NCI-H2107 treated with DMSO at 0.1 percent for 48 hours (cell line): ENCODE measurements around the gene PIP5K1C.
"Not testable (repeated sequence)": the region's sequence is repeated elsewhere in the genome, so short reads cannot be mapped to it uniquely, and the experiment has no call there.

Source experiments
- DNase-seq: peaks from one replicate; lab custom pipeline; 2025; ENCODE audit not compliant: unreplicated experiment; lab: John Stamatoyannopoulos, UW

Gene PIP5K1C

GRCh38 chr19:3601021-3601420 lies 99.2 kb downstream of the PIP5K1C start:
- no peak for DNase-seq

- DNase-seq = no peak
These were observed 100.5 kb downstream of the PIP5K1C start for GRCh38 chr19:3599776-3600187.

GRCh38 chr19:3595521-3596061 lies 104.7 kb downstream of the PIP5K1C start:
- no peak for DNase-seq

- no peak for DNase-seq
These were observed 107.1 kb downstream of the PIP5K1C start for GRCh38 chr19:3593156-3593555.

GRCh38 chr19:3591876-3592613 lies 108.2 kb downstream of the PIP5K1C start:
- no peak for DNase-seq

- DNase-seq = no peak
These were observed 109.1 kb downstream of the PIP5K1C start for GRCh38 chr19:3590991-3591659.

- DNase-seq = no peak
These were observed 110.3 kb downstream of the PIP5K1C start for GRCh38 chr19:3589949-3590348.

- DNase-seq = no peak
These were observed 110.8 kb downstream of the PIP5K1C start for GRCh38 chr19:3589439-3589838.

- DNase-seq = no peak
These were observed 113.4 kb downstream of the PIP5K1C start for GRCh38 chr19:3586707-3587346.

GRCh38 chr19:3586127-3586626 lies 114.1 kb downstream of the PIP5K1C start:
- DNase-seq = no peak

- DNase-seq = no peak
These were observed 114.8 kb downstream of the PIP5K1C start, which contains the start of gene GIPC3 for GRCh38 chr19:3585301-3586126. Gene GIPC3, plus strand, starts transcription at chr19:3585478. Its CDS starts 120 bp downstream, at chr19:3585598.

GRCh38 chr19:3584036-3584802 lies 116.0 kb downstream of the PIP5K1C start:
- not testable (repeated sequence) for DNase-seq

- not testable (repeated sequence) for DNase-seq
These were observed 118.5 kb downstream of the PIP5K1C start for GRCh38 chr19:3581792-3582191.
